Astrocyte of the cerebellum (primary cell): ENCODE data around the gene ITPK1.

Experiments
- DNase-seq: peaks from one replicate; pipeline ENCODE4 v3.0.0-alpha.2; 2011; ENCODE audit warnings: low read depth
- H3K4me3 ChIP-seq: 2 replicates; pipeline ENCODE4 v1.5.1; 2011; ENCODE audit warnings: mild to moderate bottlenecking, low read depth, low read length, moderate library complexity
- in situ Hi-C: cut with HindIII; loops from 2 replicates; pipeline ENCODE4 v1.10.0; 2017; ENCODE audit warnings: low sequenced_read_pairs
- TF ChIP-seq, protein P1 (sequence below): IDR thresholded peaks from 2 replicates; pipeline ENCODE4 v1.5.1; 2012; ENCODE audit warnings: low read length, low read depth, moderate library complexity, mild to moderate bottlenecking; ENCODE audit errors: missing control alignments

ITPK1 gene

DNA sequence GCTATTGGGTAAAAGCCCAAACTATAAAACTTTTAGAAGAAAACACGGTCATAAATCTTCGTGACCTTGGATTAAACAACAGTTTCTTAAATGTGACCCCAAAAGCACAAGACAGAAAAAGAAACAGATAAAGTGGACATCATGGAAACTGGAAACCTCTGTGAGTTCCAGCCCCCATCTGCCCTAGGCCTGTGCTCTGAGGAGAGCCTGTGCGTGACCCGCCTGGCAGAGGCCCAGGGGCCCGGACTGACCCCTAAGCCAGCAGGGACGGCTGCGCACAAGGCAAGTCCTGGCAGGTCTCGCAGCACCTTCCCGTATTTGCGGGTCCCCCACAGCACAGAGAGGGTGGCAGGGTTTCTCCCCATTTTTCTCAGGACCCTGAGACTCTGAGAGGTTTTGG, 116.8 kb downstream of the ITPK1 start:
- DNase-seq = no peak
- no peak overlapping the region for H3K4me3 ChIP-seq
- TF ChIP-seq, protein P1, sequence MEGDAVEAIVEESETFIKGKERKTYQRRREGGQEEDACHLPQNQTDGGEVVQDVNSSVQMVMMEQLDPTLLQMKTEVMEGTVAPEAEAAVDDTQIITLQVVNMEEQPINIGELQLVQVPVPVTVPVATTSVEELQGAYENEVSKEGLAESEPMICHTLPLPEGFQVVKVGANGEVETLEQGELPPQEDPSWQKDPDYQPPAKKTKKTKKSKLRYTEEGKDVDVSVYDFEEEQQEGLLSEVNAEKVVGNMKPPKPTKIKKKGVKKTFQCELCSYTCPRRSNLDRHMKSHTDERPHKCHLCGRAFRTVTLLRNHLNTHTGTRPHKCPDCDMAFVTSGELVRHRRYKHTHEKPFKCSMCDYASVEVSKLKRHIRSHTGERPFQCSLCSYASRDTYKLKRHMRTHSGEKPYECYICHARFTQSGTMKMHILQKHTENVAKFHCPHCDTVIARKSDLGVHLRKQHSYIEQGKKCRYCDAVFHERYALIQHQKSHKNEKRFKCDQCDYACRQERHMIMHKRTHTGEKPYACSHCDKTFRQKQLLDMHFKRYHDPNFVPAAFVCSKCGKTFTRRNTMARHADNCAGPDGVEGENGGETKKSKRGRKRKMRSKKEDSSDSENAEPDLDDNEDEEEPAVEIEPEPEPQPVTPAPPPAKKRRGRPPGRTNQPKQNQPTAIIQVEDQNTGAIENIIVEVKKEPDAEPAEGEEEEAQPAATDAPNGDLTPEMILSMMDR = no peak
- in situ Hi-C loops = no loop called here

DNA sequence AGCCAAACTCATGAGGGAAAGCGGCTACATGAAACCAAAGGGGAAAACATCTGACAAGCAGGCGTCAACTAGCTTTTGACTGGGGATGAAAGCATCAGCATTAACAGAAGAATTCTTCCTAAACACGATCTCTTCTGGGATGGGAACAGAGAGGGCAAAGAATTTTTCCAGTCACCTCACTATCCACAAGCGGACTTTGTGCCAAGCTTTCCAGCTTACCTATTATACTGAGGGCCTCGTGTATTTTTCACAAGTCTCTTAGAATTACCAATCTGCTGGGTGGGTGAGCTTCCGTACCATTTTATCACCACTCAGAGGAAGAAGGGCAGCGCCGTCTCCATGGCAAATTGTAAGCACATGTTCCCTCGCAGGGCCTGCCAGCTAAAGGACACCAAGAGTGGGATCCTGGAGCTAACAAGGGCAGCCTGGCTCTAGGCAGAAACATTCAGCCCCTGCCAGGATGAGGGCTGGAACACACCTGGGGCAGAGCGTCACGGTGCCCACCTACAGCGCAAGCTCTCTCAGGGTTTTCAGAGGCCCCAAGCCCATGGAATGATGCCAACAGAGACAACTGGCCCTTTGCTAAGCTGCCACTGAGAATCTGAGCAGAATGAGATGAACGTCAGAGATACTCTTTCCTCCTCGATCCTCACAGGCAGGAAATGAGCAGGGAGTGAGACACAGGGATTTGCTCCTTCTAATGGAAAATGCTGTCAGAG, 118.2 kb downstream of the ITPK1 start:
- in situ Hi-C loops = no loop called here
- DNase-seq = no peak
- TF ChIP-seq, protein P1 = no peak
- no peak overlapping the region for H3K4me3 ChIP-seq

DNA sequence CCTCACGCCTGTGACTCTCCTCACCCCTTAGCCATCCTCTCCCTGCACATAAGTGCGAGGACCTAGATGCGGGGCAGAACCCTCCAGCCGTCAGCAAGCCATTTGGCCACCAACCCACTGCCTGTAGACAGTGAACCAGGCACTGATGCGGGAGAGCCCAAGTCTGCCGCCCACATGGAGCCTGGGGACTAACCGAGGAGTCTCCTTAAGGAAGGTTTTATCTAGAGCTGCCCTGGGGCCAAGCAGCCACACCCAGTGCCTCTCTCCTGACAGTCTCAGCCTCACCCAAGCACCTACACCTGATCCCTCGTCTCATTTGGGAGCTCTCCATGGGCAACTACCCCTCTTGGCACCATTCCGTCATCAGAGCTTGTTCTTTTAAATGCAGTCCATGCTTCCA, 120.1 kb downstream of the ITPK1 start:
- TF ChIP-seq, protein P1 = no peak
- in situ Hi-C loops = no loop called here
- no peak for DNase-seq
- H3K4me3 ChIP-seq = no peak overlapping the region

DNA sequence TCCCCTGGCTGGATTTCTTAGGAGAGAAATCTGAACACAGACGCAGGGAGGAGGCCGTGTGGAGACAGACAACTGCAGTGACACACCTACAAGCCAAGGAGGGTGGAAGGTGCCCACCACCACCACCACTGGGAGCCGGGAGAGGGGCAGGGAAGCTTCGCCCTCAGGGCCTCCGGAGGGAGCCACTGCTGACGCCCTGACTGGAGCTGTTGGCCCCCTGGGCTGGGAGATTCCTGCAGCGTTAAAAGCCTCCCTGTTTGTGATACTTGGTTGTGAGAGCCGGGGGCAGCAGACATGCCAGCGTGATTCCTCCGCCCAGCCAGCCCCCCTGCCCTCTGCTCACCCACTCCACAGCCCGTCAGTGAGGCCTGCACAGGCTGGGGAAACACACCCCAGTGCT, 120.8 kb downstream of the ITPK1 start:
- no peak for DNase-seq
- in situ Hi-C loops = no loop called here
- H3K4me3 ChIP-seq = no peak overlapping the region
- TF ChIP-seq, protein P1 = no peak

DNA sequence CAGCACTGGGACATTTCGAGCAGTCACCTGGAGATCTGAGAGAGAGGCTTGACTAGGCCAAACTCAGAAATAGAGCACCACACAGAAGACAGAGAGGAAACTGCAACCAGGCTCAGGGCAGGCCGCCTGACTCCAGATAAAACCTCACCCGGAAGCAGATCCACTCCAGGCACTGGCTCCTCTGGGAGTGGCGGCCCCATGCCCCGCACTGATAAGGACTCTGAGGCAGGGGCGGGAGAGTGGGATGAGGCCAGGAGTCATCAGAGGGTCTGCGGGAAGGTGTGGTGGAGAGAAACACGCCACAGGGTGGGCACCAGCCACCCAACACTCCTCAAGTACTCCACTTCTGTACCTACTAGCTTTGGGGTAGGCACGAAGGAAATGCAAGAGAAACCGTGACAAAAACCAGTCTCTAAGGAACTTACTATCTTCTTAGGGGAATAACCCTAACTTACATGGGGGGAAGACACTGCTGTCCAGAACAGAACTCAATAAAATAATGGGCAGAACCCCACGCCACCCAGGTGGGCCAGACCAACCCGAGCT, 121.5 kb downstream of the ITPK1 start:
- no peak for DNase-seq
- in situ Hi-C loops = no loop called here
- no peak overlapping the region for H3K4me3 ChIP-seq
- TF ChIP-seq, protein P1 = no peak

GRCh38 chr14:92993302-92993701, 122.4 kb downstream of the ITPK1 start:
- in situ Hi-C loops = no loop called here
- no peak for DNase-seq
- no peak overlapping the region for H3K4me3 ChIP-seq
- TF ChIP-seq, protein P1 = no peak
